HG03097 (cell line): ENCODE measurements around the gene TMEM209.
"Not testable (repeated sequence)": the region's sequence is repeated elsewhere in the genome, so short reads cannot be mapped to it uniquely, and the experiment has no call there.

Source experiments
- ATAC-seq: cut with Tn5 transposase; IDR thresholded peaks from one replicate; pipeline ENCODE4 v1.9.1; 2021; ENCODE audit not compliant: unreplicated experiment, low FRiP score

The TMEM209 gene

DNA sequence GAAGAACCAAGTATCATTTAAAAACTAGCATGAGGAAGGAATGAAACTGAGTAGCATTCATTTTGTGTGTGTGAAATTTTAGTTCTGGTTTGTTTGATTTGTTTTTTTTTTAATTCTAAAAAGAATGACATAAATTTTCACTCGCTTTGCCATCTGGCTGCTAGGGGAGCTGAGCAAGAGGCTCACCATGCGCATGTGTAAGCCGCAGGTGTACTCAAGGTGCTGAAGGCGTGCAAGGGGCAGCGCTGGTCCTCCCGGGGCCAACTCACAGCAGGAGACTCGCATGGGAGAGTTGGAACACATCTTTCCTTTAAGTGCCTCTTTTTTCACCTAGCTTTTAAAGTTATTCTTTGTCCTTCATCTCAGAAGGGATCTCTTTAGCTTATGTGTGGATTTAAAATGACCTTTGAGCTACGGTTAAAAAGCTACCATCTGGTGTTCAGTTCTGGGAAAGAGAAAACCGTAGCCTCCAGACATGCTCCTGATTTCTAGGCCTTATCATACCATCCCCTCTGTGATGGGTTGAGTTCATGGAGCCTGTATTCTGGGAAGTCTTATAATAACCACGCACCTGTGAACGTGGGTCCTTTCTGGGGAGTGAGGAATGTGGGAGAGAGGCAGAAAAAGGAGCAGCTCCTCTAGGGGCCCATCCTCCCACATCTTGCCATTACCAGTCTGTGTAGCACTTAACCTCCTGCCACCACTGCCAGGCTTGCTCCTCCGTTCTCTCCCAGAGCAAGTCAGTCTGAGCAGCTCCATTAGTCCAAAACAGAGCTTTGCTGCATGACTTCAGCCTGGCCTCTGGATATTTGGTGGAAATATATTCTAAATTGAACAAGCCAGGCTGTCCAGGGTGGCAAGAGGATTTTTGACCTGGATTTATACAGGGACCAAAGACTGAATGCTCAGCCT, 73.0 kb downstream of the TMEM209 start:
- no peak for ATAC-seq

DNA sequence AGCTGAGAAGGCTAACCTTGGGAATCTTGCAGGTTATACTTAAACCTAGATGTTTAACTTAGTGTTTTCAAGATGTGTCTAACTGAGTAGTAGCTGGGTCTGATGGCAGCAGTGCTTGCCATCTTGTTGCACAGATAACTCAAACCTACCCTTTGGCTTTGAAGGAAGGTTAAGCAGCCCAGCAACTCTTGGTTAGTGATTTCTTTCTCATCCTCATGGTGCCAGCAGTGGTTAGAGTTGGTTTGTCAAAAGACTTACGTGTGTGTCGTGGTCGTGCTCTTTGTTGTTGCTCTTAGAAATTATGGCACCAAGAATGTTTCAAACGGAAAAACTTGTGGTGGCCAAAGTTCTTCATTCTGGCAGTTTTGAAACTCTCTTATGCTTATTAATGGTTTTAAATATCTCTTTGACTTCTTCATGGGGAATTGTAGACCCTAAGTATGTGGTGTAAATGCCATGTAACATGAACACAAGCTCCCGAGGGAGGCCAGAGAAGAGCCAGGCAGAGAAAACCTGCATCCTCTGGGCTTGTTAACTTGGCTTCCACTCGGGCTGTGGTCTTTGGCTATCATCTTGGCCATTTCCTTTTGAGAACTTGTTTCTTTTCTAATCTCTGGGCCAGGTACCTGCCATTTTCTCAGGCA, 73.9 kb downstream of the TMEM209 start:
- ATAC-seq: no peak

DNA sequence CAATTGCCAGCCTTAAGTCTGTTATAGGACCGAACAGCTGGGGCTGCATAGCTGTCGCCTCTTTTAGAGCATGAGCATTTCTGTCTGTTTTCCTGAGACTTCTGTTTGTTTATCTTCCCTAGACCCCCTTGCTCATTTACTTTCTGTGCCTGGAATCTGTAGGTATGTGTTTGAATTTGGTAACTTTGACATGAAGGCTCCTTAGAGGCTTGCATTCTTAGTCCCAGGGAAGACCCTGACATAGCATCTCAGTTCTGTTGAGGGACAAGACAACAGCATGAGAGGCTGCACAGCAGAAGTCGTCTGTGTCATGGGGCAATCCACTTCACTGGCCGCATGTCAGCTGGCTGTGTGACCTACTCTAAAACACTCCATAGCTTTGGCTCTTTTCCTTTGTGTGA, 76.2 kb downstream of the TMEM209 start:
- ATAC-seq: no peak

DNA sequence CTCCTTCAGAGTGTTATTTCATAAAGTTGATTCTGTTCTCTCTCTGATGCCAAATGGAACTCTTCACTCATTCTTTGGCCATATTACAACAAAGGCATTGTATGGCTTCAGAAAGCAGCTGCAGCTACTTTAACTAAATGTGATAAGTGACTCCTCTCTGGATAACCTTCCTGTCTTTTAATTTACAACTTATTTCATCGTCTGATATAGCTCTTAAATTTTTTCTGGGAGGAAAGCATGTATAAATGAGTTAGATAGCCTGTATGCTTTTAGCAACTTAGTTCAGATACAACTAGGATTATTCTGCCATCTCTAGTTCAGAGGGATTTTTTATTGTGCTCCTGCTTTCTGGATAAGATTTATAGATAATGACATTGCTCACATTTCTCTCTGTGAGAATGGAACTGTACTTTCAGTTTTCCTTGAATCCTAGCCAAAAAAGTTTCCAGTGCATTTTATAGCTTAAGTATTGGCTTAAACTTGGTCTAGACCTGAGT, 77.3 kb downstream of the TMEM209 start:
- no peak for ATAC-seq

DNA sequence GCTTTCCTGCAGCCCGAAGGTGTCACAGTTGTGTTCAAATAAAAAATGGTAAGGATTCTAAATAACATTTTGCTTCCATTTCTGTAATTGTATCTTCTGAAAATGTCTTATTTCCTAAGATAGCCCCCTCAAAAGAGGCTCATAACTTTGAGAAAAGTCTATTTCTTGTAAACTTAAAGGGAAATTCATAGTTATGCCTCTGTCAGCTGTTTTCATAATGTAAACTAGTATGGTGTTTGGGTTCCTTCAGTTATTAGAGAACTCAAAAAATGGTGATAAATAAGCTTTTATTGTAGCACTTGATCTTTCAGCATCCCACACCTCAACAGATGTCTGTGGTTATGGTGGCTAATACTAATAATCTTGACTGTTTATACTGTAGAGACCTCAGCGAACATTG, 77.8 kb downstream of the TMEM209 start:
- ATAC-seq: no peak

DNA sequence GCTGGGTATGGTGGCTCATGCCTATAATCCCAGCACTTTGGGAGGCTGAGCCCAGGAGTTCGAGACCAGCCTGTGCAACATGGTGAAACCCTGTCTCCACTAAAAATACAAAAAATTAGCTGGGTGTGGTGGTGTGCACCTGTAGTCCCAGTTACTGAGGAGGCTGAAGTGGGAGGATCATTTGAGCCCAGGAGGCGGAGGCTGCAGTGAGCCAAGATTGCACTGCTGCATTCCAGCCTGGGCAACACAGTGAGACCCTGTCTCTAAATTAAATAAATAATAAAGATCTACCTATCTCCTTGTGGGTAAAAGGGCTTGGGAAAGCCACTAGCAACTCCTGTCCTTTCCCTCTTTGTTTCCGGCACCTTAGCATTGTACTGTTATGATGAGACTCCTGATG, 78.4 kb downstream of the TMEM209 start:
- ATAC-seq: not testable (repeated sequence)

DNA sequence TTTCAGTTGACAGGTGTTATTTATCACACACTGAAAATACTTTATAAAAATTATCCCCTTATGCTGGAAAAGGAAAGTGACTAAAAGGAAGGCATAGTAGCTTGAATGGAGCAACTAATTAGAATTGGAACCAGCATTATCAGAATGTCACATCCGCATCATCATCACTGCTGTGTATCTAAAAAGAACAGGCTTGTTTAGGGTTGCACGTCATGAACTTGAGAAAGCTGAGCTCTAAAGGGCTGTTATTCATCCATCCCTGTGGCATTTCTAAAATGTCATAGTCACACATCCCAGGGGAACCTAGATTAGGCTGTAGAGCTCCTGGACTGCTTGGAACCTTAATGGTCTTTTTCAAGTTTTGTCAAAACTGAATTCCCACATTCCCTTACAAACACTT, 80.5 kb downstream of the TMEM209 start:
- no peak for ATAC-seq

DNA sequence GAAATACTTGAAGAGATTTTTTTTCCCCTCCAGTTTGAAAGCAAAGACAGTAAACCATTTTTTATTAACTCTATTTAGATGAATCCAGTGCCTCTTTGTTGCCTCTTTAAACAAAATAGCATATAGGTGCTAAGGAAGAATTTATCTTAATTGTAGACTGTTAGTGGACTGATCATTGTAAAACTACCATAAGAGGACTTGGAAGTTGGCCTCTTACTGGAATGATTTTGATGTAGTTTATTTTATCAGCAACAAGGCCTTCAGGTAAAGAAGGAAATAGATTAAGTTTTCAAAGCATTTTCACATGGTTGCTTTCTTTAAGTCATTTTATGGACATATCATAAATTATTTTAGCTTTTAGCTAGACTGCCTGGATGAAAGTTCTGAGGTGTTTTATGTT, 81.7 kb downstream of the TMEM209 start:
- no peak for ATAC-seq

DNA sequence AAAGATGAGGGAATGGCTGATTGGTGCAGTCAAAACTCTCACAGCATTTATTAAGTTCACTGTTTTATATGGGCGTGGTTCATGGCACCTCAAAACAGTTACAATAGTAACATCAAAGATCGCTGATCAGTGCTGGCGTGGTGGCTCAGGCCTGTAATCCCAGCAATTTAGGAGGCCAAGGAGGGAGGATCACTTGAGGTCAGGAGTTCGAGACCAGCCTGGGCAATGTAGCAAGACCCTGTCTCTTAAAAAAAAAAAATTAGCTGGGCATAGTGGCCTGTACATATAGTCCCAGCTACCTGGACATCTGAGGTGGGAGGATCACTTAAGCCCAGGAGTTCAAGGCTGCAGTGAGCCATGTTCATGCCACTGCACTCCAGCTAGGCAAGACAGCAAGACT, 86.4 kb downstream of the TMEM209 start:
- no peak for ATAC-seq

DNA sequence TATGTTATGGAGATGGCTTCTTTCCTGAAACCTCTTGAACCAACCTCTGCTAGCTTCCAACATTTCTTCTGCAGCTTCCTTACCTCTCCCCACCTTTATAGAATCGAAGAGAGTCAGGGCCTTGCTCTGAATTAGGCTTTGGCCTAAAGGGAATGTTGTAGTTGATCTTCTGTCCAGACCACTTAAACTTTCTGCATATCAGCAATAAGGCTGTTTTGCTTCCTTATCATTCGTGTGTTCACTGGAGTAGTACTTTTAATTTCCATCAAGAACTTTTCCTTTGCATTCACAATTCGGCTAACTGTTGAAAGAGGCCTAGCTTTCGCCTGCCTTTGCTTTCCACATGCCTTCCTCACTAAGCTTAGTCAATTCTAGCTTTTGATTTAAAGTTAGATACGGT, 86.9 kb downstream of the TMEM209 start:
- no peak for ATAC-seq

DNA sequence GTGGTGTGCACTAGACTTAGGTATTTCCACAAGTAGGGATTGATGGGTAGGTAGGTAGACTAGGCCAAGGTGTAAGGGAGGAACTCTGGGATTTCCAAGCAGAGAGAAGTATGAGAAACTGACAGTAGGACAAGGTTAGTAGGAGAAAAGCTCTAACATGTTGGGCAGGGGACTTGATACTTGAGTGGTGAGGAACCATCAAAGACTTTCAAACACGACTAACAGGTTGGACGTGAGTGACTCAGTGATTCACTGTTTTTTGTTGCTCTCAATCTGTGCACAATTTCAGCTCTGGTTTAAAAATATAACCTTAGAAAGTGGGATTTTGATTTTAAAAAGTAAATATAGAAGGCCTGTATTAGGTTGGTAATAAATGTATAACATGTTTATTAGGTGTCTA, 90.4 kb downstream of the TMEM209 start:
- ATAC-seq: no peak
